Fibroblast of lung (primary cell): Measurements from ENCODE around the gene CCNI.

ENCODE experiments used
- CTCF ChIP-seq, 2 donors: IDR thresholded peaks in 1 of 2; conservative IDR thresholded peaks in 1 of 2; 1 replicate in 1 of 2; 2 replicates in 1 of 2; pipeline ENCODE4 v1.5.1; 2011 to 2012; ENCODE audit warnings: low read length in 2 of 2, control low read depth in 1 of 2, inconsistent platforms in 1 of 2, low read depth in 1 of 2, mild to moderate bottlenecking in 1 of 2
- EZH2 ChIP-seq: IDR thresholded peaks from 2 replicates; pipeline ENCODE4 v1.5.1; 2012; ENCODE audit warnings: low read length, control low read depth, mild to moderate bottlenecking; ENCODE audit errors: missing control alignments

GRCh38 chr4:77092975-77093374 lies 17.2 kb upstream of the CCNI start:
- no peak for TF ChIP-seq CTCF (conservative IDR thresholded peaks at IDR 0.05 in 1 of 2, IDR thresholded peaks at IDR 0.05 in 1 of 2; ENCODE audit: low read depth in 1 of 2, low read length in 2 of 2)
- TF ChIP-seq EZH2: no peak
